ENCODE data around the gene FRMD1.

Gene FRMD1

GRCh38 chr6:168111911-168112310 lies 32.9 kb upstream of the FRMD1 start:
- POLR2A ChIA-PET, result no interaction called here
- Histone ChIP-seq H3K4me1 (ENCODE audit: control insufficient read depth, insufficient read depth, low read length) (no peaks in the 10 kb centered on the region), H3K27ac (ENCODE audit: extremely low read depth, low read depth, low read length) (no peak overlapping the region), H3K36me3 (ENCODE audit: control insufficient read depth in 2 of 2, insufficient read depth in 1 of 2, low read length in 2 of 2) (no peaks in the 10 kb centered on the region), H3K9me3 (ENCODE audit: control insufficient read depth, insufficient read depth, low read depth, low read length) (no peaks in the 10 kb centered on the region), H3K4me3 (ENCODE audit: low read depth, low read length) (no peak overlapping the region)
- CTCF ChIA-PET, result interaction anchor here (0.7 kb wide), 1 partner anchor 213 kb away, joined by 3 read pairs; no protein-coding TSS in a partner anchor
- TF ChIP-seq ZNF645 (tag by site-specific recombination; IDR thresholded peaks at IDR 0.05) (no peak), PRDM2 (tag by site-specific recombination; IDR thresholded peaks at IDR 0.05; ENCODE audit: borderline replicate concordance) (no peak), ZFP3 (tag by site-specific recombination; IDR thresholded peaks at IDR 0.05; ENCODE audit: low read depth) (no peak), ZNF350 (tag by site-specific recombination; IDR thresholded peaks at IDR 0.05) (no peak), ZNF214 (tag by site-specific recombination; IDR thresholded peaks at IDR 0.05; ENCODE audit: borderline replicate concordance) (no peak), ZNF837 (tag by site-specific recombination; IDR thresholded peaks at IDR 0.05) (no peak), ZNF223 (tag by site-specific recombination; IDR thresholded peaks at IDR 0.05) (no peak)

- Histone ChIP-seq H3K4me1 (ENCODE audit: control insufficient read depth, insufficient read depth, low read length) (no peaks in the 10 kb centered on the region), H3K36me3 (ENCODE audit: control insufficient read depth in 2 of 2, insufficient read depth in 1 of 2, low read length in 2 of 2) (no peaks in the 10 kb centered on the region), H3K27ac (ENCODE audit: extremely low read depth, low read depth, low read length) (no peak overlapping the region), H3K4me3 (ENCODE audit: low read depth, low read length) (no peak overlapping the region), H3K9me3 (ENCODE audit: control insufficient read depth, insufficient read depth, low read depth, low read length) (no peaks in the 10 kb centered on the region)
- ChIA-PET POLR2A (no interaction called here), CTCF (interaction anchor here (0.6 kb wide), 1 partner anchor 131 kb away, joined by 3 read pairs; no protein-coding TSS in a partner anchor)
- TF ChIP-seq GLI2 (tag by site-specific recombination; IDR thresholded peaks at IDR 0.05; ENCODE audit: borderline replicate concordance, low read depth) (no peak), ZNF18 (tag by site-specific recombination; IDR thresholded peaks at IDR 0.05) (no peak), GLI4 (tag by site-specific recombination; IDR thresholded peaks at IDR 0.05) (no peak), ZNF645 (tag by site-specific recombination; IDR thresholded peaks at IDR 0.05) (no peak), ZNF580 (tag by site-specific recombination; IDR thresholded peaks at IDR 0.05) (no peak), KLF1 (tag by site-specific recombination; IDR thresholded peaks at IDR 0.05) (no peak), ZFP69B (tag by site-specific recombination; IDR thresholded peaks at IDR 0.05) (no peak), SALL2 (tag by site-specific recombination; IDR thresholded peaks at IDR 0.05; ENCODE audit: borderline replicate concordance) (no peak), ZNF221 (tag by site-specific recombination; IDR thresholded peaks at IDR 0.05; ENCODE audit: borderline replicate concordance) (no peak), PRDM2 (tag by site-specific recombination; IDR thresholded peaks at IDR 0.05; ENCODE audit: borderline replicate concordance) (no peak), BCL11A (tag by site-specific recombination; IDR thresholded peaks at IDR 0.05; ENCODE audit: low read depth) (no peak)
Observed at GRCh38 chr6:168110437-168110836, 31.4 kb upstream of the FRMD1 start.
